ENCODE data around the gene ADAMTS4.

The ADAMTS4 gene

GRCh38 chr1:161171191-161171590 is 27.7 kb downstream of the ADAMTS4 start:
- no peak for DNase-seq

GRCh38 chr1:161168906-161169305 is 29.9 kb downstream of the ADAMTS4 start:
- DNase-seq: no peak

GRCh38 chr1:161166669-161167548 is 31.9 kb downstream of the ADAMTS4 start:
- DNase-seq: no peak

GRCh38 chr1:161165742-161166668 is 32.8 kb downstream of the ADAMTS4 start, which contains the start of gene PPOX:
Gene PPOX, plus strand, starts transcription at chr1:161166426. Its CDS starts 422 bp downstream, at chr1:161166848.
- peak; percentile 92 for DNase-seq

- no peak for DNase-seq
These were observed 33.8 kb downstream of the ADAMTS4 start for GRCh38 chr1:161164901-161165610.

GRCh38 chr1:161163793-161164192 is 35.1 kb downstream of the ADAMTS4 start:
- no peak for DNase-seq

GRCh38 chr1:161162806-161163205 is 36.0 kb downstream of the ADAMTS4 start:
- no peak for DNase-seq

- DNase-seq: no peak
These were observed 36.8 kb downstream of the ADAMTS4 start for GRCh38 chr1:161162052-161162451.

- DNase-seq: no peak
These were observed 37.2 kb downstream of the ADAMTS4 start for GRCh38 chr1:161161652-161162051.

GRCh38 chr1:161160671-161161145 is 38.1 kb downstream of the ADAMTS4 start:
- no peak for DNase-seq

GRCh38 chr1:161159913-161160243 is 39.0 kb downstream of the ADAMTS4 start:
- DNase-seq: no peak

- DNase-seq: peak; percentile 95
These were observed 39.6 kb downstream of the ADAMTS4 start, which contains the start of gene USP21 for GRCh38 chr1:161159087-161159912. Gene USP21, plus strand, starts transcription at chr1:161159500. Its CDS starts 1,141 bp downstream, at chr1:161160641.

- no peak for DNase-seq
These were observed 40.4 kb downstream of the ADAMTS4 start for GRCh38 chr1:161158316-161159010.

- DNase-seq: no peak
These were observed 41.0 kb downstream of the ADAMTS4 start for GRCh38 chr1:161157867-161158266.

- DNase-seq: peak; percentile 80
These were observed 45.0 kb downstream of the ADAMTS4 start, which contains the start of gene UFC1 for GRCh38 chr1:161153682-161154337. Gene UFC1, plus strand, starts transcription at chr1:161153978. Its CDS starts 20 bp downstream, at chr1:161153998.

GRCh38 chr1:161153176-161153575 is 45.7 kb downstream of the ADAMTS4 start:
- no peak for DNase-seq

- no peak for DNase-seq
These were observed 53.0 kb downstream of the ADAMTS4 start for GRCh38 chr1:161145832-161146231.

GRCh38 chr1:161140755-161141400 is 58.0 kb downstream of the ADAMTS4 start:
- DNase-seq: no peak

GRCh38 chr1:161139766-161140165 is 59.1 kb downstream of the ADAMTS4 start:
- peak; percentile 67 for DNase-seq

GRCh38 chr1:161138431-161138830 is 60.4 kb downstream of the ADAMTS4 start:
- no peak for DNase-seq
